IMR-90 (cell line): ENCODE data around the gene MTMR1. TPM values are rescaled to one million over a fixed set of nuclear protein-coding genes. Genes with fewer than 3 reads are reported as not detected.
A peak's percentile ranks its signal among the peaks of the same experiment; 100 is the strongest.

Experiments used
- ATAC-seq: fragments of 200-7000 bp; cut with Tn5 transposase; 2 replicates; pipeline ENCODE4 v1.9.1; 2020; ENCODE audit warnings: low read depth, mild to moderate bottlenecking, moderate library complexity
- BruUV-seq: library from RNA; stranded (reverse); fragments of 400-500 nt; replicated peaks from 2 replicates; lab custom pipeline; 2021; lab: Mats Ljungman, UMichigan
- CTCF ChIA-PET: fragments of 300-600 bp; formaldehyde crosslinking; extraction: SDS; loops from one replicate; lab custom pipeline; 2021; ENCODE audit warnings: antibody characterized with exemption; lab: Yijun Ruan, JAX
- POLR2A ChIA-PET: fragments of 300-600 bp; sonication (Branson Sonifier 250); formaldehyde crosslinking; loops from one replicate; lab custom pipeline; 2022; ENCODE audit warnings: antibody characterized with exemption; ENCODE audit not compliant: unreplicated experiment; lab: Charles Lee
- DNase-seq: peaks from one replicate; pipeline ENCODE4 v3.0.0; 2013
- H2AFZ ChIP-seq: replicated peaks from 2 replicates; pipeline ENCODE3; 2013; ENCODE audit warnings: low read length, mild to moderate bottlenecking; ENCODE audit not compliant: poor library complexity
- H2AK5ac ChIP-seq: 2 replicates; pipeline ENCODE4 v1.6.1; 2013; ENCODE audit warnings: low read depth, low read length, inconsistent platforms
- H2AK9ac ChIP-seq: replicated peaks from 2 replicates; pipeline ENCODE3; 2013; ENCODE audit warnings: mild to moderate bottlenecking, low read depth, low read length, moderate library complexity; ENCODE audit not compliant: poor library complexity
- H2BK120ac ChIP-seq: 2 replicates; pipeline ENCODE4 v1.6.1; 2013; ENCODE audit warnings: low read depth, low read length, inconsistent platforms
- H2BK15ac ChIP-seq: 3 replicates; pipeline ENCODE4 v1.6.1; 2013; ENCODE audit warnings: low read depth, low read length, inconsistent platforms
- H2BK20ac ChIP-seq: 2 replicates; pipeline ENCODE4 v1.6.1; 2013; ENCODE audit warnings: low read depth, mild to moderate bottlenecking, inconsistent platforms, low read length, moderate library complexity
- H2BK5ac ChIP-seq: 2 replicates; pipeline ENCODE4 v1.6.1; 2013; ENCODE audit warnings: mild to moderate bottlenecking, low read depth, low read length, inconsistent platforms; ENCODE audit not compliant: poor library complexity, severe bottlenecking
- H3K14ac ChIP-seq: replicated peaks from 2 replicates; pipeline ENCODE4 v1.6.1; 2013; ENCODE audit warnings: low read depth, low read length, inconsistent platforms
- H3K18ac ChIP-seq: 2 replicates; pipeline ENCODE4 v1.6.1; 2013; ENCODE audit warnings: low read depth, low read length, control low read depth
- H3K23ac ChIP-seq: 2 replicates; pipeline ENCODE4 v1.6.1; 2013; ENCODE audit warnings: low read depth, low read length, inconsistent platforms
- H3K27ac ChIP-seq: 2 replicates; pipeline ENCODE4 v1.5.1; 2013; ENCODE audit warnings: mild to moderate bottlenecking, control low read depth, low read length; ENCODE audit not compliant: insufficient read depth
- H3K27me3 ChIP-seq: 2 replicates; pipeline ENCODE4 v1.6.1; 2013; ENCODE audit warnings: low read length; ENCODE audit not compliant: control insufficient read depth, insufficient read depth
- H3K36me3 ChIP-seq: 2 replicates; pipeline ENCODE4 v1.6.1; 2013; ENCODE audit warnings: low read length, mixed read lengths; ENCODE audit not compliant: control insufficient read depth, insufficient read depth
- H3K4ac ChIP-seq: 2 replicates; pipeline ENCODE4 v1.6.1; 2013; ENCODE audit warnings: low read depth, low read length, inconsistent platforms
- H3K4me1 ChIP-seq: 2 replicates; pipeline ENCODE4 v1.6.1; 2013; ENCODE audit warnings: low read length, mixed read lengths; ENCODE audit not compliant: control insufficient read depth, insufficient read depth
- H3K4me2 ChIP-seq: 2 replicates; pipeline ENCODE4 v1.6.1; 2013; ENCODE audit warnings: low read depth, mild to moderate bottlenecking, control low read depth, low read length, moderate library complexity
- H3K4me3 ChIP-seq: 2 replicates; pipeline ENCODE4 v1.5.1; 2013; ENCODE audit warnings: low read depth, mild to moderate bottlenecking, control low read depth, low read length, moderate library complexity; ENCODE audit not compliant: insufficient read depth
- H3K56ac ChIP-seq: 2 replicates; pipeline ENCODE4 v1.6.1; 2013; ENCODE audit warnings: low read length, inconsistent platforms; ENCODE audit not compliant: insufficient read depth; ENCODE audit errors: extremely low read depth
- H3K79me1 ChIP-seq, 2 experiments: 2 replicates each; pipeline ENCODE4 v1.6.1; 2013; ENCODE audit warnings: low read length in 2 of 2, inconsistent platforms in 1 of 2, low read depth in 1 of 2
- H3K9ac ChIP-seq: 2 replicates; pipeline ENCODE4 v1.6.1; 2013; ENCODE audit warnings: low read depth, low read length, control low read depth
- H3K9me1 ChIP-seq: 2 replicates; pipeline ENCODE4 v1.6.1; 2013; ENCODE audit warnings: low read length, inconsistent platforms; ENCODE audit not compliant: insufficient read depth
- H3K9me3 ChIP-seq: 2 replicates; pipeline ENCODE4 v1.6.1; 2013; ENCODE audit warnings: low read length; ENCODE audit not compliant: control insufficient read depth, insufficient read depth
- H4K20me1 ChIP-seq: 2 replicates; pipeline ENCODE4 v1.6.1; 2013; ENCODE audit warnings: low read length, inconsistent platforms; ENCODE audit not compliant: insufficient read depth
- H4K5ac ChIP-seq: 2 replicates; pipeline ENCODE4 v1.6.1; 2013; ENCODE audit warnings: mild to moderate bottlenecking, low read depth, low read length, control low read depth
- H4K8ac ChIP-seq, 2 experiments: 2 replicates each; pipeline ENCODE4 v1.6.1; 2013; ENCODE audit warnings: low read depth in 2 of 2, low read length in 2 of 2, control low read depth in 1 of 2, inconsistent platforms in 1 of 2
- H4K91ac ChIP-seq: 2 replicates; pipeline ENCODE4 v1.6.1; 2013; ENCODE audit warnings: low read depth, low read length, inconsistent platforms; ENCODE audit not compliant: insufficient read depth
- BHLHE40 ChIP-seq: fragments of 150-350 bp; IDR thresholded peaks from 2 replicates; pipeline ENCODE4 v1.6.1; 2016; ENCODE audit warnings: mild to moderate bottlenecking, low read depth, low read length
- CEBPB ChIP-seq: IDR thresholded peaks from 2 replicates; pipeline ENCODE4 v1.6.1; 2012; ENCODE audit warnings: low read depth, low read length, improper control_type of control experiment
- CHD1 ChIP-seq: IDR thresholded peaks from 2 replicates; pipeline ENCODE4 v1.6.1; 2012; ENCODE audit warnings: low read depth, low read length, improper control_type of control experiment
- FOS ChIP-seq: fragments of 150-350 bp; IDR thresholded peaks from 2 replicates; pipeline ENCODE4 v1.6.1; 2016; ENCODE audit warnings: low read depth, low read length
- MAZ ChIP-seq: IDR thresholded peaks from 2 replicates; pipeline ENCODE4 v1.6.1; 2012; ENCODE audit warnings: low read depth, mild to moderate bottlenecking, low read length, improper control_type of control experiment, moderate library complexity, borderline replicate concordance
- NFE2L2 ChIP-seq: fragments of 150-350 bp; IDR thresholded peaks from 2 replicates; pipeline ENCODE4 v1.6.1; 2016; ENCODE audit warnings: low read depth, mild to moderate bottlenecking, low read length
- RAD21 ChIP-seq: IDR thresholded peaks from 2 replicates; pipeline ENCODE4 v1.6.1; 2012; ENCODE audit warnings: low read length, improper control_type of control experiment
- RFX5 ChIP-seq: IDR thresholded peaks from 2 replicates; pipeline ENCODE4 v1.8.0; 2012; ENCODE audit warnings: low read depth, mild to moderate bottlenecking, low read length, moderate library complexity
- SMC3 ChIP-seq: fragments of 150-350 bp; IDR thresholded peaks from 2 replicates; pipeline ENCODE4 v1.6.1; 2016; ENCODE audit warnings: low read depth, mild to moderate bottlenecking, antibody characterized with exemption, low read length, moderate library complexity
- whole genome bisulfite sequencing, 2 experiments: methylation state at CpG; one replicate each; pipeline versions ENCODE4 v1.1.5 to v1.1.7; 2013; ENCODE audit warnings: missing lambda C conversion rate in 2 of 2; ENCODE audit not compliant: insufficient read length in 1 of 2; ENCODE audit errors: extremely low coverage in 2 of 2; 5-methylcytosine and 5-hydroxymethylcytosine counted together
- dilution Hi-C: fragments of 300-500 bp; cut with HindIII; formaldehyde crosslinking; loops from one replicate; pipeline ENCODE4 v1.14.3; 2018; ENCODE audit warnings: low sequenced_read_pairs; ENCODE audit not compliant: unreplicated experiment
- in situ Hi-C: fragments of 300-500 bp; cut with MboI; formaldehyde crosslinking; loops from 3 replicates; pipeline ENCODE4 v1.14.3; 2019; ENCODE audit warnings: low sequenced_read_pairs, inconsistent platforms, mixed read lengths
- intact Hi-C: fragments of 100-400 bp; cut with micrococcal nuclease; formaldehyde crosslinking; loops from 2 replicates; pipeline ENCODE4 v1.10.0; 2022
- polyA plus RNA-seq, 3 experiments: library from polyadenylated mRNA; depleted of rRNA; stranded (reverse); fragments of >200 nt; gene quantifications; 2 replicates each; pipeline ENCODE4 v1.2.3, GENCODE V29; 2012; ENCODE audit warnings: low replicate concordance in 1 of 3
- total RNA-seq: library from RNA; depleted of rRNA; stranded (reverse); fragments of >200 nt; gene quantifications from 2 replicates; pipeline ENCODE4 v1.2.3, GENCODE V29; 2012
- TF ChIP-seq, protein P1 (sequence below): fragments of 150-350 bp; IDR thresholded peaks from 2 replicates; pipeline ENCODE4 v1.6.1; 2017; ENCODE audit warnings: mild to moderate bottlenecking, antibody characterized with exemption, low read length, low read depth
- TF ChIP-seq, protein P2 (sequence below): fragments of 150-350 bp; IDR thresholded peaks from 2 replicates; pipeline ENCODE4 v1.6.1; 2016; ENCODE audit warnings: low read depth, mild to moderate bottlenecking, low read length, moderate library complexity, borderline replicate concordance
- TF ChIP-seq, protein P3 (sequence below): conservative IDR thresholded peaks from 2 replicates; pipeline ENCODE4 v1.5.1; 2012; ENCODE audit warnings: mild to moderate bottlenecking, low read depth, low read length, improper control_type of control experiment

The MTMR1 gene
- total and polyA plus RNA-seq, 2 of the 4 experiments (the other 2 are of a cell fraction) = 19.0 to 28.8 TPM

DNA sequence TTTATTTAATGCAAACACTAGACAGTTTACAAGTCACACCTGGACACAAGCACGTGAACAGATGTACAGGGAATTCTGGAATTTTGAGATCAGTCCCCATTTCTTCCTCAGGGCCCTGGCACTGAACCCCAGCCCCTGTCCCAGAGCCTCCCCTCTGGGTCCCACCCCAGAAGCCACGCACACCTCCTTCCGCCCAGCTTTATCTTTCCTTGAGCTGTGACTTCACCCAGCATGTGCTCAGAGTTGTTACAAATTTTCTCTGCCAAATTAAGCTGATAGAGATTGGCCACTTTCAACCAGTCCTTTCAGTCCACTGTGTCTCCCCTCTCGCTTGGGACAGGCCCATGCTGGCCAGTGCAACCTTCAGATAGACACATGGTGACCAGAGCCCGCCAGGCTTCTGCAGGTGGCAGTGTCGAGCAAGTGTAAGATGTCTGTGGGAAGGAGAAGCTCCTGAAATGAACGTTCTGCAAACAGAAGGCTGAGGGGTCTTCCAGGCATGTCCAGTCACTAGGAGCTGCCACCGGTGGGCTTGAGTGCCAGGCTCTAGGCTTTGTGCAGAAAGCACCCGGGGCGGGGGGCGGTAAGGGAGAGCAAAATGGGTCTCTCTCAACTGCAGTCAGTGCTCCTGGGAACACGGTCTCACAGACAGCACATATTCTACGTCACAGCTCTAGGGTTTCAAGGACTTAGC, 73.3 kb downstream of the MTMR1 start (continued):
- no peak for TF ChIP-seq MAZ

DNA sequence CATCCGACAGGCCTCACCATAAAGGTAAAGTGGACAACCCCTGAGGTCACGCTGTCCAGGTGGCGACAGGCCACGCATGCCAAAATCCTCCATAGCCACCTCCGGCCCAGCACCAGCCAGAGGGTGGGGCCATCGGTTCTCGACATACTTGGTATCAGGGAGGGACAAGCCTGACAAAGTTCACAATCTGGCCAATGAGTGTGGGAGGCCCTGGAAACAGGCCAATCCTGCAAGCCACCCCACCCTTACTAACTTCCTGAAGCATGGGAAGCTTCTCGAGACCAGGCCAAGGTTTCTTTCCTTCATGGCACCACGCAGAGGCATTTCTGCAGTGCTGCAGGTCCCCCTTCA, 73.8 kb downstream of the MTMR1 start:
- H4K91ac ChIP-seq = no peak overlapping the region; the same call in 1 of the 2 replicates
- H2BK120ac ChIP-seq = no peak overlapping the region
- H3K27me3 ChIP-seq = no peaks in the 10 kb centered on the region
- intact Hi-C loops (loop anchor here (1.0 kb wide), 1 partner anchor 315 kb away; no protein-coding TSS in a partner anchor), in situ Hi-C loops (no loop called here), dilution Hi-C loops (no loop called here)
- H4K20me1 ChIP-seq = no peaks in the 10 kb centered on the region; the same call in 1 of the 2 replicates
- H3K56ac ChIP-seq = no peak overlapping the region
- peak overlapping the region; percentile 8; the same call in 1 of the 2 replicates for H3K4ac ChIP-seq
- no peaks in the 10 kb centered on the region for H3K79me1 ChIP-seq
- no peak overlapping the region; the same call in 1 of the 2 replicates for H3K4me2 ChIP-seq
- peak; percentile 5; the same call in 1 of the 2 replicates for ATAC-seq
- no peak overlapping the region for H3K4me3 ChIP-seq
- H3K18ac ChIP-seq = peak overlapping the region; percentile 7; the same call in 1 of the 2 replicates
- H3K36me3 ChIP-seq = no peaks in the 10 kb centered on the region; the same call in 1 of the 2 replicates
- H2AFZ ChIP-seq = peak overlapping the region; percentile 34
- H4K8ac ChIP-seq = no peak overlapping the region
- H2AK5ac ChIP-seq = peak overlapping the region; percentile 13; the same call in 1 of the 2 replicates
- peak overlapping the region; percentile 47 for H3K27ac ChIP-seq
- H2AK9ac ChIP-seq = peak overlapping the region; percentile 23
- peaks cover 9% of the 10 kb centered on the region for H3K4me1 ChIP-seq
- no TSS peak for BruUV-seq
- peak overlapping the region; percentile 31 for H2BK5ac ChIP-seq
- ChIA-PET CTCF (interaction anchor here (1.0 kb wide), 1 partner anchor 315 kb away, joined by 4 read pairs; no protein-coding TSS in a partner anchor), POLR2A (no interaction called here)
- no peak overlapping the region for H2BK20ac ChIP-seq
- no peak for DNase-seq
- no peak overlapping the region for H3K9ac ChIP-seq
- WGBS, 2 experiments = 82% methylated on average over 3 of the region's 9 CpGs; no CpG with 5 or more reads in 1 of the 2 experiments
- 0 out of 2 replicates have a peak, but pooled peaks cover 2% of the 10 kb centered on the region for H3K9me1 ChIP-seq
- H3K14ac ChIP-seq = peak overlapping the region; percentile 52; the same call in 1 of the 2 replicates
- no peaks in the 10 kb centered on the region; the same call in 1 of the 2 replicates for H3K9me3 ChIP-seq
- 0 out of 2 replicates have a peak overlapping the region, but pooled peaks have one; percentile 5 for H4K5ac ChIP-seq
- no peak overlapping the region for H2BK15ac ChIP-seq
- H3K23ac ChIP-seq = no peak overlapping the region
- TF ChIP-seq CHD1 (no peak), BHLHE40 (no peak), CEBPB (no peak), RFX5 (no peak), MAZ (no peak), RAD21 (no peak), FOS (no peak), NFE2L2 (no peak), SMC3 (no peak)
- TF ChIP-seq, protein P1, sequence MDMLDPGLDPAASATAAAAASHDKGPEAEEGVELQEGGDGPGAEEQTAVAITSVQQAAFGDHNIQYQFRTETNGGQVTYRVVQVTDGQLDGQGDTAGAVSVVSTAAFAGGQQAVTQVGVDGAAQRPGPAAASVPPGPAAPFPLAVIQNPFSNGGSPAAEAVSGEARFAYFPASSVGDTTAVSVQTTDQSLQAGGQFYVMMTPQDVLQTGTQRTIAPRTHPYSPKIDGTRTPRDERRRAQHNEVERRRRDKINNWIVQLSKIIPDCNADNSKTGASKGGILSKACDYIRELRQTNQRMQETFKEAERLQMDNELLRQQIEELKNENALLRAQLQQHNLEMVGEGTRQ = no peak
- TF ChIP-seq, protein P2, sequence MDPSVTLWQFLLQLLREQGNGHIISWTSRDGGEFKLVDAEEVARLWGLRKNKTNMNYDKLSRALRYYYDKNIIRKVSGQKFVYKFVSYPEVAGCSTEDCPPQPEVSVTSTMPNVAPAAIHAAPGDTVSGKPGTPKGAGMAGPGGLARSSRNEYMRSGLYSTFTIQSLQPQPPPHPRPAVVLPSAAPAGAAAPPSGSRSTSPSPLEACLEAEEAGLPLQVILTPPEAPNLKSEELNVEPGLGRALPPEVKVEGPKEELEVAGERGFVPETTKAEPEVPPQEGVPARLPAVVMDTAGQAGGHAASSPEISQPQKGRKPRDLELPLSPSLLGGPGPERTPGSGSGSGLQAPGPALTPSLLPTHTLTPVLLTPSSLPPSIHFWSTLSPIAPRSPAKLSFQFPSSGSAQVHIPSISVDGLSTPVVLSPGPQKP = no peak
- TF ChIP-seq, protein P3, sequence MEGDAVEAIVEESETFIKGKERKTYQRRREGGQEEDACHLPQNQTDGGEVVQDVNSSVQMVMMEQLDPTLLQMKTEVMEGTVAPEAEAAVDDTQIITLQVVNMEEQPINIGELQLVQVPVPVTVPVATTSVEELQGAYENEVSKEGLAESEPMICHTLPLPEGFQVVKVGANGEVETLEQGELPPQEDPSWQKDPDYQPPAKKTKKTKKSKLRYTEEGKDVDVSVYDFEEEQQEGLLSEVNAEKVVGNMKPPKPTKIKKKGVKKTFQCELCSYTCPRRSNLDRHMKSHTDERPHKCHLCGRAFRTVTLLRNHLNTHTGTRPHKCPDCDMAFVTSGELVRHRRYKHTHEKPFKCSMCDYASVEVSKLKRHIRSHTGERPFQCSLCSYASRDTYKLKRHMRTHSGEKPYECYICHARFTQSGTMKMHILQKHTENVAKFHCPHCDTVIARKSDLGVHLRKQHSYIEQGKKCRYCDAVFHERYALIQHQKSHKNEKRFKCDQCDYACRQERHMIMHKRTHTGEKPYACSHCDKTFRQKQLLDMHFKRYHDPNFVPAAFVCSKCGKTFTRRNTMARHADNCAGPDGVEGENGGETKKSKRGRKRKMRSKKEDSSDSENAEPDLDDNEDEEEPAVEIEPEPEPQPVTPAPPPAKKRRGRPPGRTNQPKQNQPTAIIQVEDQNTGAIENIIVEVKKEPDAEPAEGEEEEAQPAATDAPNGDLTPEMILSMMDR = no peak
